ENCODE data around the gene MINK1.

DNA sequence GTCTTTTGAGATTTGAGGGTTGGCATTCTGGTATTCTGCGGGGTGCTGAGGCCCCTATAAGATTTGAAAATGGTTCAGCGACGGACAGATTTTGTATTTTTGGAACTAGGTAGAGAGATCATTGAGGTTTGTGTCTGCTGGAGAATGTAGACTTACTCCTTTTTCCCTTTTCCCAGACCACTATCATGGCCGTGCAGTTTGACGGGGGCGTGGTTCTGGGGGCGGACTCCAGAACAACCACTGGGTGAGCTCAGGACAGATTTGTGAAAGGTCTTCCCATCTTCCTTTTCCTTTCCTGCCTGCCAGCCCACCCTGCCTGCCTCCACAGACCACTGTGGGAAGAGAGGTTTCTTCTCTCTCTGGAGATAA, 36.6 kb upstream of the MINK1 start:
- no peak for TF ChIP-seq CTCF (IDR thresholded peaks at IDR 0.05)
- TF ChIP-seq PHF8 (IDR thresholded peaks at IDR 0.05; ENCODE audit: borderline replicate concordance, low read depth), result no peak
- TF ChIP-seq, protein P1, sequence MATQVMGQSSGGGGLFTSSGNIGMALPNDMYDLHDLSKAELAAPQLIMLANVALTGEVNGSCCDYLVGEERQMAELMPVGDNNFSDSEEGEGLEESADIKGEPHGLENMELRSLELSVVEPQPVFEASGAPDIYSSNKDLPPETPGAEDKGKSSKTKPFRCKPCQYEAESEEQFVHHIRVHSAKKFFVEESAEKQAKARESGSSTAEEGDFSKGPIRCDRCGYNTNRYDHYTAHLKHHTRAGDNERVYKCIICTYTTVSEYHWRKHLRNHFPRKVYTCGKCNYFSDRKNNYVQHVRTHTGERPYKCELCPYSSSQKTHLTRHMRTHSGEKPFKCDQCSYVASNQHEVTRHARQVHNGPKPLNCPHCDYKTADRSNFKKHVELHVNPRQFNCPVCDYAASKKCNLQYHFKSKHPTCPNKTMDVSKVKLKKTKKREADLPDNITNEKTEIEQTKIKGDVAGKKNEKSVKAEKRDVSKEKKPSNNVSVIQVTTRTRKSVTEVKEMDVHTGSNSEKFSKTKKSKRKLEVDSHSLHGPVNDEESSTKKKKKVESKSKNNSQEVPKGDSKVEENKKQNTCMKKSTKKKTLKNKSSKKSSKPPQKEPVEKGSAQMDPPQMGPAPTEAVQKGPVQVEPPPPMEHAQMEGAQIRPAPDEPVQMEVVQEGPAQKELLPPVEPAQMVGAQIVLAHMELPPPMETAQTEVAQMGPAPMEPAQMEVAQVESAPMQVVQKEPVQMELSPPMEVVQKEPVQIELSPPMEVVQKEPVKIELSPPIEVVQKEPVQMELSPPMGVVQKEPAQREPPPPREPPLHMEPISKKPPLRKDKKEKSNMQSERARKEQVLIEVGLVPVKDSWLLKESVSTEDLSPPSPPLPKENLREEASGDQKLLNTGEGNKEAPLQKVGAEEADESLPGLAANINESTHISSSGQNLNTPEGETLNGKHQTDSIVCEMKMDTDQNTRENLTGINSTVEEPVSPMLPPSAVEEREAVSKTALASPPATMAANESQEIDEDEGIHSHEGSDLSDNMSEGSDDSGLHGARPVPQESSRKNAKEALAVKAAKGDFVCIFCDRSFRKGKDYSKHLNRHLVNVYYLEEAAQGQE (IDR thresholded peaks at IDR 0.05), result no peak
- no peak for TF ChIP-seq RAD21 (conservative IDR thresholded peaks at IDR 0.05 in 1 of 2, IDR thresholded peaks at IDR 0.05 in 1 of 2)
- TF ChIP-seq CHD2 (IDR thresholded peaks at IDR 0.05; ENCODE audit: low read length, partially characterized antibody), result no peak
- TF ChIP-seq MYC (IDR thresholded peaks at IDR 0.05; ENCODE audit: borderline replicate concordance, low read length), result no peak
- TF ChIP-seq POLR2A (IDR thresholded peaks at IDR 0.05; ENCODE audit: low read length), result no peak
- TF ChIP-seq MAFK (IDR thresholded peaks at IDR 0.05; ENCODE audit: partially characterized antibody), result no peak
- TF ChIP-seq RNF2 (IDR thresholded peaks at IDR 0.05; ENCODE audit: borderline replicate concordance, low read depth), result no peak
- no peak for TF ChIP-seq ZSCAN20 (CRISPR knock-in tag; IDR thresholded peaks at IDR 0.05)
- no peak for TF ChIP-seq NFE2L2 (conservative IDR thresholded peaks at IDR 0.05; ENCODE audit: low read length)
- TF ChIP-seq HDAC2 (IDR thresholded peaks at IDR 0.05), result no peak
- no peak for TF ChIP-seq EHMT2 (IDR thresholded peaks at IDR 0.05; ENCODE audit: low read depth)

Measured in A549 (cell line).